ENCODE data around the gene LEPR. TPM values are rescaled to one million over a fixed set of nuclear protein-coding genes. Genes with fewer than 3 reads are reported as not detected.

Gene LEPR
- total and polyA plus RNA-seq, 2 donors (not counting 3 experiments of a cell fraction or from before 2014, with no cell fraction given) = 11.1 to 18.7 TPM

DNA sequence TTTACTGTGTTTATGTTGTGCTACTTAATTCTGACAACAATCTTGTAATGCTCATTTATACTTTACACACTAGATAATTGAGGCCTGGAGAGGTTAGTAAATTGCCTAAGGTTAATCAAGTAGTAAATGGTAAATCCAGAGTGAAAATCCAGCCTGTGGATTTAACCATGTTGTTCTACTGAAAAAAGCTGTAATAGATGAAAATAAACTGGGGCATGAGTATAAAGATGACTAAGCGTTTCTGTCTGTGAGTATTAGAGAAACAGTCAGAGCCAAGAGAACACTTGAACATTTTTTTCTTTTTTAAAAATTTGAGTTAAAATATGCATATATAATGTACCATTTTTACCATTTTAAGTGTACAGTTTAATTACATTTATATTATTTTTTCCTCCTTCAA is 47.9 kb upstream of the LEPR start:
- no peak for TF ChIP-seq MYC (IDR thresholded peaks at IDR 0.05; ENCODE audit: low read depth, low read length)
- TF ChIP-seq FOS (IDR thresholded peaks at IDR 0.05; ENCODE audit: borderline replicate concordance, insufficient read depth, low read length) = no peak
- TF ChIP-seq JUN (IDR thresholded peaks at IDR 0.05; ENCODE audit: borderline replicate concordance, insufficient read depth, insufficient read length, low read depth) = no peak
- no peak for TF ChIP-seq POLR2AphosphoS5 (IDR thresholded peaks at IDR 0.05; ENCODE audit: insufficient read depth, low read depth, low read length)
- TF ChIP-seq, protein P1, sequence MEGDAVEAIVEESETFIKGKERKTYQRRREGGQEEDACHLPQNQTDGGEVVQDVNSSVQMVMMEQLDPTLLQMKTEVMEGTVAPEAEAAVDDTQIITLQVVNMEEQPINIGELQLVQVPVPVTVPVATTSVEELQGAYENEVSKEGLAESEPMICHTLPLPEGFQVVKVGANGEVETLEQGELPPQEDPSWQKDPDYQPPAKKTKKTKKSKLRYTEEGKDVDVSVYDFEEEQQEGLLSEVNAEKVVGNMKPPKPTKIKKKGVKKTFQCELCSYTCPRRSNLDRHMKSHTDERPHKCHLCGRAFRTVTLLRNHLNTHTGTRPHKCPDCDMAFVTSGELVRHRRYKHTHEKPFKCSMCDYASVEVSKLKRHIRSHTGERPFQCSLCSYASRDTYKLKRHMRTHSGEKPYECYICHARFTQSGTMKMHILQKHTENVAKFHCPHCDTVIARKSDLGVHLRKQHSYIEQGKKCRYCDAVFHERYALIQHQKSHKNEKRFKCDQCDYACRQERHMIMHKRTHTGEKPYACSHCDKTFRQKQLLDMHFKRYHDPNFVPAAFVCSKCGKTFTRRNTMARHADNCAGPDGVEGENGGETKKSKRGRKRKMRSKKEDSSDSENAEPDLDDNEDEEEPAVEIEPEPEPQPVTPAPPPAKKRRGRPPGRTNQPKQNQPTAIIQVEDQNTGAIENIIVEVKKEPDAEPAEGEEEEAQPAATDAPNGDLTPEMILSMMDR (IDR thresholded peaks at IDR 0.05; ENCODE audit: extremely low read depth in 1 of 2, insufficient read depth in 1 of 2, low read depth in 1 of 2, low read length in 2 of 2) = no peak
- TF ChIP-seq GATA2 (IDR thresholded peaks at IDR 0.05; ENCODE audit: insufficient read depth, insufficient read length, low read depth, low read length) = no peak
- TF ChIP-seq, protein P2, sequence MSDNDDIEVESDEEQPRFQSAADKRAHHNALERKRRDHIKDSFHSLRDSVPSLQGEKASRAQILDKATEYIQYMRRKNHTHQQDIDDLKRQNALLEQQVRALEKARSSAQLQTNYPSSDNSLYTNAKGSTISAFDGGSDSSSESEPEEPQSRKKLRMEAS (IDR thresholded peaks at IDR 0.05; ENCODE audit: insufficient read depth, insufficient read length) = no peak
- no peak for TF ChIP-seq POLR2A (IDR thresholded peaks at IDR 0.05; ENCODE audit: low read depth, low read length)
- TF ChIP-seq EZH2 (IDR thresholded peaks at IDR 0.05; ENCODE audit: borderline replicate concordance, low read depth, low read length, severe bottlenecking) = no peak
- no peaks in the 10 kb centered on the region for H4K20me1 ChIP-seq (replicated peaks; ENCODE audit: control insufficient read depth, extremely low read depth, insufficient read depth, low read length)
- no peaks in the 10 kb centered on the region for H3K27me3 ChIP-seq (ENCODE audit: control insufficient read depth in 2 of 2, insufficient read depth in 2 of 2, low read length in 2 of 2)
- CTCF ChIA-PET = interaction anchor here (0.9 to 1.7 kb wide), 2 partner anchors 18 to 87 kb away, joined by 3 to 7 read pairs; no protein-coding TSS in a partner anchor
- dilution Hi-C loops (cut with MboI; ENCODE audit: extremely low pct_ligation_motif_present, low sequenced_read_pairs) = no loop called here
- DNase-seq (ENCODE audit: low read depth, low spot score) (no peak), FAIRE-seq (no peak)
- intact Hi-C loops (cut with micrococcal nuclease) = no loop called here
- no peaks in the 10 kb centered on the region for H3K9me3 ChIP-seq (replicated peaks; ENCODE audit: control insufficient read depth, insufficient read depth, low read length)
- no peak overlapping the region for H3K27ac ChIP-seq (ENCODE audit: insufficient read depth, low read depth, low read length)
- BruUV-seq (replicated peaks) = no TSS peak
- no peak overlapping the region for H3K9ac ChIP-seq (replicated peaks; ENCODE audit: extremely low read depth, insufficient read depth, low read length)
- H3K4me3 ChIP-seq (replicated peaks in 1 of 3; ENCODE audit: insufficient read depth in 1 of 3, low read depth in 1 of 3, low read length in 3 of 3) = no peak overlapping the region
- no peaks in the 10 kb centered on the region for H3K9me1 ChIP-seq (replicated peaks; ENCODE audit: control insufficient read depth, extremely low read depth, insufficient read depth, low read length)
- no peak overlapping the region for H3K4me2 ChIP-seq (ENCODE audit: insufficient read depth, low read length)
- POLR2A ChIA-PET = no interaction called here
- no peaks in the 10 kb centered on the region for H3K36me3 ChIP-seq (ENCODE audit: control insufficient read depth in 2 of 2, extremely low read depth in 1 of 2, insufficient read depth in 2 of 2, low read length in 2 of 2)
- no peaks in the 10 kb centered on the region for H3K79me2 ChIP-seq (ENCODE audit: control insufficient read depth, insufficient read depth, low read length)
- no peaks in the 10 kb centered on the region for H3K4me1 ChIP-seq (ENCODE audit: control insufficient read depth, extremely low read depth, insufficient read depth, low read length)
- no peak overlapping the region for H2AFZ ChIP-seq (ENCODE audit: low read depth, low read length)
